Activated CD4-positive, alpha-beta T cell treated with anti-CD3 and anti-CD28 coated beads, Interleukin-2, amount 50 U/mL, for 48 hours (primary cell): ENCODE results near the gene SHD.
A peak's percentile ranks its signal among the peaks of the same experiment; 100 is the strongest.

Source experiments
- DNase-seq, 2 experiments: peaks; one replicate each; pipeline ENCODE4 v3.0.0-alpha.2; 2020

Gene SHD

DNA sequence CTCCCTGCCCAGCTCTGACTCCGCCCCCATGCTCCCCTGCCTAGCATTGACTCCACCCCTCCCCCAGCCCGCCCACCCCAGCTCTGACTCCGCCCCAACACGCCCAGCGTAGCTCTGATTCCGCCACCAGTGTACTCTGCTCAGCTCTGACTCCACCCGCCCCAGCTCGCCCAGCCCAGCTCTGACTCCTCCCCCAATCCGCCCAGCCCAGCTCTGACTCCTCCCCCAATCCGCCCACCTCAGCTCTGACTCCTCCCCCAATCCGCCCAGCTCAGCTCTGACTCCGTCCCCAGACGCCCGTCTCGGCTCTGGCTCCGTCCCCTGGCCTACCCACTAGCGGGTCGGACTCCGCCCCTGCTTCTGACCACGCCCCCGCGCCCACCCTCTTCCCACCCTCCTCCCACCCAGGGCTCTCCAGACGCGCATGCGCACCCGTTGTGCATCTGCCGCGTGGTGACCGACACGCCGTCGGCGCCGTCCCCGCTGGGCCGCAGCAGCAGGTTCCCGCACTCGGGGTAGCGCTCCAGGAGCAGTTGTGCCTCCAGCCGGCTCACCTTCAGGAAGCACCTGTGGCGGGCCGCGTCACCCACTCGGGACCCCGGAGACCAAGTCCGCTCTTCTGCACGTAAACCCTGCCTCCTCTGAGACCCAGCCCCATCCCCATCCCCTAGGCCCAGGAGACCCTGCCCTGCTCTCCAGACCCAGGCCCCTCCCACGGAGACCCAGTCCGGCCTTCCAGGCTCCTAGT is 49.4 kb downstream of the SHD start:
- DNase-seq: peak; percentile 91 to 92

DNA sequence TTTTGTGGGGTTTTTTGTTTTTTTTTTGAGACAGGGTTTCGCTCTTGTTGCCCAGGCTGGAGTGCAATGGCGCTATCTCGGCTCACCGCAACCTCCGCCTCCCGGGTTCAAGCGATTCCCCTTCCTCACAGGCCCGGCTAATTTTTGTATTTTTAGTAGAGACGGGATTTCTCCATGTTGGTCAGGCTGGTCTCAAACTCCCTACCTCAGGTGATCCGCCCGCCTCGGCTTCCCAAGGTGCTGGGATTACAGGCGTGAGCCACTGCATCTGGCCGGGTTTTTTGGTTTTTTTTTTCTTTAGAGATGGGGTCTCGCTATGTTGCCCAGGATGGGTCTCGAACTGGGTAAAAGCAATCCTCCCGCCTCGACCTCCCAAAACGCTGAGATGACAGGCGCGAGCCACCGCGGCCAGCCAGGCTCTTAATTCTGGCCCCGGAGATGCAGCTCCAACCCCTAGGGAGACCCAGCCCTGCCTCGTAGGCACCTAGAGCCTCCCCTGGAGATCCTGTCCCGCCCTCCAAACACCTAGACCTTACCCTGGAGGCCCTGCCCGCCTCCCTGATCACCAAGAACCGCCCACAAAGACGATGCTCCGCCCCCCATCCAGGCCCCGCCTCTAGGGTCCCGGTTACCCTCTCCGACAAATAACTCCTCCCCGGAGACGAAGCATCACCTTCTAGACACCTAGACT is 50.1 kb downstream of the SHD start:
- DNase-seq: peak; percentile 45 to 50

DNA sequence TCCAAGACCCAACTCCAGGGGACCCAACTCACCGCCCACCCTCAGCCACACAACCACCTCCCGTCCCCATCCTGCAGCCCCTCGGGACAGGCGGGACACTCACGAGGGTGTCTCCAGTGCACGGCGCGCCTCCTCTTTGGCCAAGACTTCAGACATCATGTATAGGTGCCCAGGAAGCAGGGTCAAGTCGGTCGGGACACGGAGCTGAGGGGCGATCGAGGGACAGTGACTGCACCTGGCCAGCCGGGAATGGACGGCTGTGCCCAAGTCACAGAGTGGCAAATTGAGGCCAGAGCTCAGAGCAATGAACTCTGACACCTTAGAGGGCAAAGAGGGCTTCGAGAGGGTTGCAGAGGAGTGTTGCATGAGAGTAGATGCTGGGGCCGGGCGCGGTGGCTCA is 50.8 kb downstream of the SHD start:
- no peak for DNase-seq

DNA sequence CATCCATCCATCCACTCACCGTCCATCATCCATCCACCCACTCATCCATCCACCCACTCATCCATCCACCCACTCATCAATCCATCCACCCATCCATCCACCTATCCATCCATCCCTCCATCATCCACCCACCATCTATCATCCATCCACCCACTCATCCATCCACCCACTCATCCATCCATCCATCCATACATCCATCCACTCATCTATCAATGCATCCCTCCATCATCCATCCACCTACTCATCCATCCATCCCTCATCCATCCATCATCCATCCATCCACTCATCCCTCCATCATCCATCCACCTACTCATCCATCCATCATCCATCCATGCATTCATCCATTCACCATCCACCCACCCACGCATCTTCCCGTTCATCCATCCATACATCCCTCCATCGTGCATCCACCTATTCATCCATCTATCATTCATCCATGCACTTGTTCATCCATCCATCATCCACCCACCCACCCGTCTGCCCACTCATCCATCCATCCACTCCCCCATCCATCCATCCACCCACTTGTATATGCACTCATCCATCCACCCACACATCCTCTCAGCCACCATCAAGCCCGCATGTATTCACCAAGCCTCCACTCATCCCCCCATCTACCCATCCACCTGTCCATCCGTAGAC is 56.0 kb downstream of the SHD start:
- DNase-seq: no peak

DNA sequence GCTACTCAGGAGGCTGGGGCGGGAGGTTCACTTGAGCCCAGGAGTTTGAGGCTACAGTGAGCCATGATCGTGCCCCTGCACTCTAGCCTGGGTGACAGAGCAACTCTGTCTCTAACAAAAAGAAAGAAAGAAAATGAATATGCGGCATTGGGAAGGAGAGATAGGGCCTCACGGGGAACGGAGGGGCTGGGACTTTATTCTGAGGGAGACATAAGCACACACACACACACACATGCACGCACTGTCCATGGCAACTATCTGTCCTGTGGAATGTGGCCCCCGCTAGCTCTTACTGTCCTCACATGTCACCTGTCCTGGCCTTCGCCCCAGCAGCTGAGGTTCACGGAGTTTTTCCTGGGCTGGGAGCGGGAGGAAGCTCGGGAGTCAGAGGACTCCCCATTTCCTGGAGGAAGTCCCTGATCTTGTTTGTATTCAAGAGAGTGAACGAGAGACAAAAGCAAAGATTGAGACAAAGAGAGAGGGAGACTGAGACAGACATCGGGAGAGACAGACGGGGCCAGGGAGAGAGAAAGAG is 58.9 kb downstream of the SHD start:
- no peak for DNase-seq

DNA sequence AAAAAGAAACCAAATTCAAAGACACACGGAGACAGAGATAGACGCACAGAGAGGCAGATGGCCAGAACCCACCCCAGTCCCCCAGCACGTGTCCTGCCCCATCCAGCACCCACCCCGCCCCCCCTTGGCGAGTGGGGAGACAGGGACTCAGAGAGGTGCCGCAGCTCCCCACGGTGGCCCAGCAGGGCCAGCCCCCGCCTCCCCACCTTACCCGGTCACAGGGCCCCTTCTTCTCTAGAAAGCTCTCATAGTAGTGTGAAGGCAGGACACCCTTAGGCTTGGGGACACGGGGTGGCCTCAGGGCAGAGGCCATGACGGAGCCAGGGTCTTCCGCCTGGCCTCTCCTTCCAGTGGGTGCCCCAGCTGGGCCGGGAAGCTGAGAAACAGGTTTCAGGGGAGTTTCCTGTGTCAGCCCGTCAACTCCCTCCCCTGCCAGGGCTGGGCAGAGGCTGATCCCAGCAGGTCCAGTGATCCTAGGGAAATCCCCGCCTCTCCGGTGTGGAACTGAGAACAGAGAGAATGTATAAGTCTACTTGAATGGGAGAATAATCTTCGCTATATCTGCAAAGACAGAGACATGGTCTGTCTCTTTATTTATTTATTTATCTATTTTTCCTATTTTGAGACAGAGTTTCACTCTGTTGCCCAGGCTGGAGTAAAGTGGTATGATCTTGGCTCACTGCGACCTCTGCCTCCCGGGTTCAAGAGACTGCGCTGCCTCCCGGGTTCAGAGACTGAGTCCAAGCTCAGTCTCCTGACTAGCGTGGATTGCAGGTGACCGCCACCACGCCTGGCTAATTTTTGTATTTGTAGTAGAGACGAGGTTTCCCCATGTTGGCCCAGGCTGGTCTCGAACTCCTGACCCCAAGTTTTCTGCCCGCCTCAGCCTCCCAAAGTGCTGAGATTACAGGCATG is 59.6 kb downstream of the SHD start, which contains the start of gene STAP2:
TSS of gene STAP2 (minus strand) at position 387 of the 915 bp plus-strand sequence. CDS start at position 313, 74 bp downstream.
- DNase-seq: peak; percentile 40 to 52
